CD4-positive, alpha-beta T cell (primary cell): ENCODE data around the gene PAQR9. TPM values are rescaled to one million over a fixed set of nuclear protein-coding genes. Genes with fewer than 3 reads are reported as not detected.

Experiments
- ATAC-seq: fragments of 200-7000 bp; cut with Tn5 transposase; one replicate; pipeline ENCODE4 v1.10.0; 2022; ENCODE audit warnings: mild to moderate bottlenecking; ENCODE audit not compliant: poor library complexity
- CTCF ChIA-PET: fragments of 350-600 bp; sonication (Branson Sonifier 250); formaldehyde crosslinking; loops from one replicate; lab custom pipeline; 2021; ENCODE audit warnings: antibody characterized with exemption, inconsistent platforms; lab: Charles Lee
- POLR2A ChIA-PET: fragments of 350-600 bp; sonication (Branson Sonifier 250); formaldehyde crosslinking; loops from one replicate; lab custom pipeline; 2021; ENCODE audit warnings: antibody characterized with exemption, inconsistent platforms; lab: Charles Lee
- DNase-seq, 14 experiments: peaks; one replicate each; pipeline ENCODE4 v3.0.0-alpha.2; 2013 to 2020; ENCODE audit warnings: mixed read lengths in 2 of 14
- H3K27ac ChIP-seq, 2 donors: one replicate each; pipeline versions ENCODE4 v1.5.1 to v1.7.0; 2013; ENCODE audit warnings: low read length in 2 of 2, low read depth in 1 of 2, mild to moderate bottlenecking in 1 of 2
- H3K27me3 ChIP-seq, 2 experiments: 1 replicate in 1 of 2; 2 replicates in 1 of 2; pipeline versions ENCODE4 v1.6.1 to v1.7.0; 2013; ENCODE audit warnings: low read length in 2 of 2, control low read depth in 1 of 2, mild to moderate bottlenecking in 1 of 2, moderate library complexity in 1 of 2; ENCODE audit not compliant: insufficient read depth in 2 of 2, control insufficient read depth in 1 of 2
- H3K36me3 ChIP-seq: one replicate; pipeline ENCODE4 v1.6.1; 2013; ENCODE audit warnings: low read length, control low read depth; ENCODE audit not compliant: insufficient read depth
- H3K4me1 ChIP-seq: one replicate; pipeline ENCODE4 v1.6.1; 2013; ENCODE audit warnings: low read length, control low read depth; ENCODE audit not compliant: insufficient read depth
- H3K4me3 ChIP-seq: one replicate; pipeline ENCODE4 v1.5.1; 2013; ENCODE audit warnings: mild to moderate bottlenecking, low read length, moderate library complexity
- H3K9me3 ChIP-seq, 2 experiments: 1 replicate in 1 of 2; 2 replicates in 1 of 2; pipeline versions ENCODE4 v1.6.1 to v1.7.0; 2013; ENCODE audit warnings: low read length in 2 of 2, mild to moderate bottlenecking in 2 of 2, control low read depth in 1 of 2, moderate library complexity in 1 of 2; ENCODE audit not compliant: control insufficient read depth in 1 of 2, insufficient read depth in 1 of 2
- H3K27ac Mint-ChIP-seq: one replicate; pipeline ENCODE4 v1.8.0; 2020; ENCODE audit warnings: mixed read lengths
- H3K27me3 Mint-ChIP-seq: one replicate; pipeline ENCODE4 v1.8.0; 2021; ENCODE audit warnings: mixed read lengths
- H3K36me3 Mint-ChIP-seq: one replicate; pipeline ENCODE4 v1.8.0; 2021; ENCODE audit warnings: low read depth, mixed read lengths
- H3K4me1 Mint-ChIP-seq: one replicate; pipeline ENCODE4 v1.8.0; 2021; ENCODE audit warnings: low read depth, mixed read lengths
- H3K4me3 Mint-ChIP-seq: one replicate; pipeline ENCODE4 v1.8.0; 2020; ENCODE audit warnings: mild to moderate bottlenecking, mixed read lengths
- H3K9me3 Mint-ChIP-seq: one replicate; pipeline ENCODE4 v1.8.0; 2020; ENCODE audit warnings: mixed read lengths
- CTCF ChIP-seq: fragments of 200-600 bp; IDR thresholded peaks from one replicate; pipeline ENCODE4 v1.8.0; 2022; ENCODE audit warnings: antibody characterized with exemption, mild to moderate bottlenecking
- intact Hi-C, 2 experiments: fragments of 100-400 bp; cut with DNase I in 1 of 2; cut with micrococcal nuclease in 1 of 2; formaldehyde crosslinking; loops; one replicate each; pipeline versions ENCODE4 v1.15.1 to v1.9.0; 2023 to 2025; cut with DNase I, micrococcal nuclease
- total RNA-seq, 174 experiments: library from RNA in 2 of 174; stranded (reverse) in 2 of 174; gene quantifications; one replicate each; pipeline ENCODE4 v1.2.3 and lab custom pipeline; 2021 to 2026

Gene PAQR9
- total RNA-seq, 2 experiments from 2014 or later = not detected

- H3K4me1 ChIP-seq = no peaks in the 10 kb centered on the region
- no peak overlapping the region for H3K4me3 ChIP-seq
- no peak for TF ChIP-seq CTCF
- Mint-ChIP-seq H3K27ac (no peak overlapping the region), H3K27me3 (peaks cover 53% of the 10 kb centered on the region), H3K9me3 (no peaks in the 10 kb centered on the region), H3K4me3 (no peak overlapping the region), H3K4me1 (no peaks in the 10 kb centered on the region), H3K36me3 (no peaks in the 10 kb centered on the region)
- intact Hi-C loops = no loop called here
- ChIA-PET POLR2A (no interaction called here), CTCF (no interaction called here)
- H3K27ac ChIP-seq = no peak overlapping the region
- peaks cover 0 to 6% of the 10 kb centered on the region in 2 experiments for H3K9me3 ChIP-seq
- ATAC-seq (no peak), DNase-seq (no peak)
- no peaks in the 10 kb centered on the region for H3K36me3 ChIP-seq
- H3K27me3 ChIP-seq = peaks cover 9% of the 10 kb centered on the region in 2 experiments
Measured at GRCh38 chr3:142926368-142926944, 37.0 kb downstream of the PAQR9 start.

- Mint-ChIP-seq H3K4me3 (no peak overlapping the region), H3K27ac (no peak overlapping the region), H3K36me3 (no peaks in the 10 kb centered on the region), H3K27me3 (peaks cover 53% of the 10 kb centered on the region), H3K4me1 (no peaks in the 10 kb centered on the region), H3K9me3 (no peaks in the 10 kb centered on the region)
- intact Hi-C loops = no loop called here
- Histone ChIP-seq H3K27ac (no peak overlapping the region), H3K27me3 (peaks cover 9% of the 10 kb centered on the region in 2 experiments), H3K4me1 (no peaks in the 10 kb centered on the region), H3K36me3 (no peaks in the 10 kb centered on the region), H3K4me3 (no peak overlapping the region), H3K9me3 (peaks cover 0 to 6% of the 10 kb centered on the region in 2 experiments)
- DNase-seq = no peak
- CTCF ChIA-PET = no interaction called here
- no peak for ATAC-seq
- POLR2A ChIA-PET = no interaction called here
- TF ChIP-seq CTCF = no peak
Measured at GRCh38 chr3:142925140-142925539, 38.3 kb downstream of the PAQR9 start.

DNA sequence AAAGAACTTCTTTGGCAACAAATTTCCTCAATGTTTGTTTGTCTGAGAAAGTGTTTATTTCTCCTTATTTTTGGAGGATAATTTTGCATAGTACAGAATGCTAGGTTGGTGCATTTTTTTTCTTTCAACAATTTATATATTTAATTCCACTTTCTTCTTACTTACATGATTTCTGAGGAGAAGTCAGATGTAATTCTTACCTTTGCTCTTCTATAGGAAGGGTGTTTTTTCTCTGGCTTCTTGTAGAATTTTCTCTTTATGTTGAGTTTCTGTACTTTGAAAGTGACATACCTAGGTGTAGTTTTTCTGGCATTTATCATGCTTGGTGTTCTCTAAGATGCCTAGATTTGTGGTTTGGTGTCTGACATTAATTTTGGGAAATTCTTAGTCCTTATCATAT lies 39.8 kb downstream of the PAQR9 start:
- CTCF ChIA-PET = no interaction called here
- Mint-ChIP-seq H3K27ac (no peak overlapping the region), H3K36me3 (no peaks in the 10 kb centered on the region), H3K9me3 (no peaks in the 10 kb centered on the region), H3K4me3 (no peak overlapping the region), H3K4me1 (no peaks in the 10 kb centered on the region), H3K27me3 (peaks cover 53% of the 10 kb centered on the region)
- TF ChIP-seq CTCF = no peak
- intact Hi-C loops = no loop called here
- POLR2A ChIA-PET = no interaction called here
- no peaks in the 10 kb centered on the region for H3K36me3 ChIP-seq
- H3K4me3 ChIP-seq = no peak overlapping the region
- no peak overlapping the region for H3K27ac ChIP-seq
- no peak for ATAC-seq
- DNase-seq = no peak
- peaks cover 0 to 6% of the 10 kb centered on the region in 2 experiments for H3K9me3 ChIP-seq
- no peaks in the 10 kb centered on the region for H3K4me1 ChIP-seq
- H3K27me3 ChIP-seq = peaks cover 9% of the 10 kb centered on the region in 2 experiments
